HCT116 (cell line): ENCODE results near the gene EPS15. TPM values are rescaled to one million over a fixed set of nuclear protein-coding genes. Genes with fewer than 3 reads are reported as not detected.

Experiments
- ATAC-seq: fragments of 200-7000 bp; cut with Tn5 transposase; 2 replicates; pipeline ENCODE4 v1.9.1; 2020; ENCODE audit warnings: mild to moderate bottlenecking, moderate library complexity
- BruUV-seq: library from RNA; stranded (reverse); fragments of 400-500 nt; replicated peaks from 2 replicates; lab custom pipeline; 2021; lab: Mats Ljungman, UMichigan
- CTCF ChIA-PET: fragments of 300-600 bp; sonication (Branson Sonifier 250); formaldehyde crosslinking; loops from one replicate; lab custom pipeline; 2021; ENCODE audit warnings: antibody characterized with exemption; lab: Charles Lee
- POLR2A ChIA-PET: fragments of 300-600, 350-600 bp; sonication (Branson Sonifier 250); formaldehyde crosslinking; loops from one replicate; lab custom pipeline; 2021; ENCODE audit warnings: antibody characterized with exemption; lab: Charles Lee
- RAD21 ChIA-PET, 2 experiments: fragments of 300-600 bp; sonication (Branson Sonifier 250); formaldehyde crosslinking; loops; one replicate each; lab custom pipeline; 2023; ENCODE audit warnings: low total read pairs in 2 of 2; ENCODE audit not compliant: uncharacterized antibody in 2 of 2, unreplicated experiment in 2 of 2, low non-redundant PET in 1 of 2; lab: Charles Lee
- DNase-seq: peaks from one replicate; pipeline ENCODE4 v3.0.0-alpha.2; 2010; ENCODE audit warnings: low read depth, low spot score
- H2AFZ ChIP-seq: fragments of 200-600 bp; shearing (Covaris generic), sonication (generic); 2 replicates; pipeline ENCODE4 v1.6.1; 2017; ENCODE audit warnings: low read depth, mixed run types, mixed read lengths, antibody characterized with exemption, low read length; ENCODE audit not compliant: poor library complexity, severe bottlenecking
- H3K27ac ChIP-seq: 2 replicates; pipeline ENCODE4 v1.5.1; 2012; ENCODE audit warnings: low read depth, low read length
- H3K27me3 ChIP-seq: fragments of 200-600 bp; sonication (generic); 2 replicates; pipeline ENCODE4 v1.6.1; 2016; ENCODE audit warnings: mixed run types, low read length, mixed read lengths; ENCODE audit not compliant: insufficient read depth
- H3K36me3 ChIP-seq, 2 experiments: fragments of 200-500 bp in 1 of 2; fragments of 200-600 bp in 1 of 2; sonication (Bioruptor generic) in 1 of 2; sonication (generic) in 1 of 2; 2 replicates each; pipeline versions ENCODE4 v1.5.1 to v1.6.1; 2014 to 2016; ENCODE audit warnings: low read length in 2 of 2, inconsistent platforms in 1 of 2, mixed read lengths in 1 of 2, mixed run types in 1 of 2; ENCODE audit not compliant: insufficient read depth in 2 of 2, control insufficient read depth in 1 of 2
- H3K4me1 ChIP-seq, 2 experiments: fragments of 200-600 bp in 1 of 2; sonication (generic) in 1 of 2; 2 replicates each; pipeline versions ENCODE4 v1.5.1 to v1.6.1; 2012 to 2017; ENCODE audit warnings: low read length in 2 of 2, inconsistent platforms in 1 of 2, mild to moderate bottlenecking in 1 of 2, mixed read lengths in 1 of 2, mixed run types in 1 of 2, moderate library complexity in 1 of 2; ENCODE audit not compliant: insufficient read depth in 2 of 2, control insufficient read depth in 1 of 2
- H3K4me2 ChIP-seq: fragments of 200-600 bp; sonication (generic); 2 replicates; pipeline ENCODE4 v1.6.1; 2017; ENCODE audit warnings: mixed run types, low read length, mixed read lengths
- H3K4me3 ChIP-seq, 2 experiments: fragments of 200-600 bp in 1 of 2; sonication (generic) in 1 of 2; replicated peaks in 1 of 2; 2 replicates each; pipeline ENCODE4 v1.5.1; 2011 to 2016; ENCODE audit warnings: low read length in 2 of 2, control low read depth in 1 of 2, low read depth in 1 of 2, mild to moderate bottlenecking in 1 of 2, mixed read lengths in 1 of 2, mixed run types in 1 of 2
- H3K79me2 ChIP-seq: fragments of 200-600 bp; sonication (generic); 2 replicates; pipeline ENCODE4 v1.6.1; 2017; ENCODE audit warnings: mild to moderate bottlenecking, mixed run types, low read length, moderate library complexity, mixed read lengths; ENCODE audit not compliant: insufficient read depth
- H3K9ac ChIP-seq: fragments of 200-600 bp; sonication (generic); 2 replicates; pipeline ENCODE4 v1.6.1; 2016; ENCODE audit warnings: low read length, mixed read lengths
- H3K9me2 ChIP-seq: fragments of 200-600 bp; sonication (generic), shearing (Covaris generic); 2 replicates; pipeline ENCODE4 v1.6.1; 2017; ENCODE audit warnings: mixed run types, mild to moderate bottlenecking, moderate library complexity; ENCODE audit not compliant: insufficient read depth
- H3K9me3 ChIP-seq, 2 experiments: fragments of 200-500 bp in 1 of 2; fragments of 200-600 bp in 1 of 2; sonication (Bioruptor generic) in 1 of 2; sonication (generic) in 1 of 2; 2 replicates each; pipeline ENCODE4 v1.6.1; 2014 to 2017; ENCODE audit warnings: low read length in 2 of 2, mixed read lengths in 2 of 2, inconsistent platforms in 1 of 2, low read depth in 1 of 2, mild to moderate bottlenecking in 1 of 2, mixed run types in 1 of 2, moderate library complexity in 1 of 2; ENCODE audit not compliant: control insufficient read depth in 1 of 2, insufficient read depth in 1 of 2
- H4K20me1 ChIP-seq: fragments of 200-600 bp; sonication (generic), shearing (Covaris generic); 2 replicates; pipeline ENCODE4 v1.6.1; 2017; ENCODE audit warnings: mixed run types, mild to moderate bottlenecking, moderate library complexity; ENCODE audit not compliant: insufficient read depth
- CBX3 ChIP-seq: IDR thresholded peaks from 2 replicates; pipeline ENCODE4 v1.6.1; 2012; ENCODE audit warnings: low read depth
- EGR1 ChIP-seq: IDR thresholded peaks from 2 replicates; pipeline ENCODE4 v1.6.1; 2012; ENCODE audit warnings: low read depth
- EZH2phosphoT487 ChIP-seq: fragments of 200-600 bp; IDR thresholded peaks from 2 replicates; pipeline ENCODE4 v1.6.1; 2018; ENCODE audit warnings: antibody characterized with exemption, borderline replicate concordance
- FOSL1 ChIP-seq: IDR thresholded peaks from 2 replicates; pipeline ENCODE4 v1.6.1; 2012; ENCODE audit warnings: low read depth
- JUND ChIP-seq: IDR thresholded peaks from 2 replicates; pipeline ENCODE4 v1.6.1; 2012
- SP1 ChIP-seq: IDR thresholded peaks from 2 replicates; pipeline ENCODE4 v1.6.1; 2012; ENCODE audit warnings: low read depth
- TCF7L2 ChIP-seq: IDR thresholded peaks from 2 replicates; pipeline ENCODE4 v1.7.0; 2011; ENCODE audit warnings: borderline replicate concordance, inconsistent platforms; ENCODE audit not compliant: insufficient read depth, insufficient read length; ENCODE audit errors: extremely low read depth
- ZNF274 ChIP-seq: fragments of 200-500 bp; sonication (Bioruptor generic); IDR thresholded peaks from 2 replicates; pipeline ENCODE4 v1.6.1; 2014; ENCODE audit warnings: mild to moderate bottlenecking, low read depth, low read length, inconsistent platforms
- intact Hi-C: fragments of 100-400 bp; cut with micrococcal nuclease; formaldehyde crosslinking; loops from 2 replicates; pipeline ENCODE4 v1.10.0; 2022
- total RNA-seq: library from RNA; stranded (reverse); gene quantifications from one replicate; pipeline ENCODE4 v1.2.1, GENCODE V29; 2021; ENCODE audit not compliant: unreplicated experiment
- TF ChIP-seq, protein P1 (sequence below): IDR thresholded peaks from 2 replicates; pipeline ENCODE4 v1.6.1; 2011; ENCODE audit warnings: mild to moderate bottlenecking, low read length, moderate library complexity; ENCODE audit not compliant: insufficient replicate concordance; ENCODE audit errors: extremely low read depth
- TF ChIP-seq, protein P2 (sequence below): IDR thresholded peaks from 2 replicates; pipeline ENCODE4 v1.6.1; 2012; ENCODE audit warnings: low read depth
- TF ChIP-seq, protein P3 (sequence below), 3 experiments: fragments of 200-600 bp in 1 of 3; sonication (generic) in 1 of 3; IDR thresholded peaks in 2 of 3; conservative IDR thresholded peaks in 1 of 3; 2 replicates each; pipeline ENCODE4 v1.5.1; 2012 to 2017; ENCODE audit warnings: low read depth in 2 of 3, low read length in 2 of 3, antibody characterized with exemption in 1 of 3, borderline replicate concordance in 1 of 3, control low read depth in 1 of 3, mild to moderate bottlenecking in 1 of 3, mixed read lengths in 1 of 3, mixed run types in 1 of 3, moderate library complexity in 1 of 3; ENCODE audit not compliant: insufficient read depth in 1 of 3

Gene EPS15
- total RNA-seq, 1 experiment from 2014 or later, result 41.2 TPM

DNA sequence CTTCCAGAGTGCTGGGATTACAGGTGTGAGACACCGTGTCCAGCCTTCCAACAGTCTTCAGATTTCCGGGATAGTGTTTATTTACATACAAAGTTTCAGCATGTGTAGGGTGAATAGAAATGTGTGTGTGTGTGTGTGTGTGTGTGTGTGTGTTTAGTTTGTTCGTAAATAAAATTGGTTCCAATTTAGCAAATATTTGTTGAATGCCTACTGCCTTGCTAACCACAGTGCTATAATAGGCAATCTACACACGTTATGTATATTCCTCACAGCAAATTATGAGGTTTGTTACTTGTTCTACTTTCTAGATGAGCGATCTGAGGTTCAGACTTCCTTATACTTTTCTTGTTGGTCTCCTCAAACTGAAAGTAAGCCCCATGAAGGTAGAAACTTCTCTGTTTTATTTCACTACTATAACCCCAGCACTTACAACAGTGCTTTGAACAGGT is 32.8 kb upstream of the EPS15 start:
- intact Hi-C loops, result no loop called here
- ATAC-seq, result no peak
- ChIA-PET CTCF (no interaction called here), POLR2A (no interaction called here), RAD21 (no interaction called here)
- Histone ChIP-seq H3K27me3 (no peaks in the 10 kb centered on the region), H3K27ac (no peak overlapping the region), H3K4me3 (no peak overlapping the region), H3K79me2 (no peaks in the 10 kb centered on the region), H2AFZ (no peak overlapping the region), H3K4me2 (no peak overlapping the region), H3K9me2 (0 out of 2 replicates have a peak, but pooled peaks cover 2% of the 10 kb centered on the region), H3K4me1 (peaks cover 0 to 1% of the 10 kb centered on the region in 2 experiments; a peak in 1 of 4 replicates), H3K36me3 (no peaks in the 10 kb centered on the region), H3K9me3 (no peaks in the 10 kb centered on the region), H4K20me1 (no peaks in the 10 kb centered on the region), H3K9ac (no peak overlapping the region)
- no TSS peak for BruUV-seq
- TF ChIP-seq EGR1 (no peak), ZNF274 (no peak), SP1 (no peak), CBX3 (no peak), EZH2phosphoT487 (no peak), TCF7L2 (no peak), FOSL1 (no peak), JUND (no peak)
- TF ChIP-seq, protein P1, sequence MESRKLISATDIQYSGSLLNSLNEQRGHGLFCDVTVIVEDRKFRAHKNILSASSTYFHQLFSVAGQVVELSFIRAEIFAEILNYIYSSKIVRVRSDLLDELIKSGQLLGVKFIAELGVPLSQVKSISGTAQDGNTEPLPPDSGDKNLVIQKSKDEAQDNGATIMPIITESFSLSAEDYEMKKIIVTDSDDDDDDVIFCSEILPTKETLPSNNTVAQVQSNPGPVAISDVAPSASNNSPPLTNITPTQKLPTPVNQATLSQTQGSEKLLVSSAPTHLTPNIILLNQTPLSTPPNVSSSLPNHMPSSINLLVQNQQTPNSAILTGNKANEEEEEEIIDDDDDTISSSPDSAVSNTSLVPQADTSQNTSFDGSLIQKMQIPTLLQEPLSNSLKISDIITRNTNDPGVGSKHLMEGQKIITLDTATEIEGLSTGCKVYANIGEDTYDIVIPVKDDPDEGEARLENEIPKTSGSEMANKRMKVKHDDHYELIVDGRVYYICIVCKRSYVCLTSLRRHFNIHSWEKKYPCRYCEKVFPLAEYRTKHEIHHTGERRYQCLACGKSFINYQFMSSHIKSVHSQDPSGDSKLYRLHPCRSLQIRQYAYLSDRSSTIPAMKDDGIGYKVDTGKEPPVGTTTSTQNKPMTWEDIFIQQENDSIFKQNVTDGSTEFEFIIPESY, result no peak
- TF ChIP-seq, protein P2, sequence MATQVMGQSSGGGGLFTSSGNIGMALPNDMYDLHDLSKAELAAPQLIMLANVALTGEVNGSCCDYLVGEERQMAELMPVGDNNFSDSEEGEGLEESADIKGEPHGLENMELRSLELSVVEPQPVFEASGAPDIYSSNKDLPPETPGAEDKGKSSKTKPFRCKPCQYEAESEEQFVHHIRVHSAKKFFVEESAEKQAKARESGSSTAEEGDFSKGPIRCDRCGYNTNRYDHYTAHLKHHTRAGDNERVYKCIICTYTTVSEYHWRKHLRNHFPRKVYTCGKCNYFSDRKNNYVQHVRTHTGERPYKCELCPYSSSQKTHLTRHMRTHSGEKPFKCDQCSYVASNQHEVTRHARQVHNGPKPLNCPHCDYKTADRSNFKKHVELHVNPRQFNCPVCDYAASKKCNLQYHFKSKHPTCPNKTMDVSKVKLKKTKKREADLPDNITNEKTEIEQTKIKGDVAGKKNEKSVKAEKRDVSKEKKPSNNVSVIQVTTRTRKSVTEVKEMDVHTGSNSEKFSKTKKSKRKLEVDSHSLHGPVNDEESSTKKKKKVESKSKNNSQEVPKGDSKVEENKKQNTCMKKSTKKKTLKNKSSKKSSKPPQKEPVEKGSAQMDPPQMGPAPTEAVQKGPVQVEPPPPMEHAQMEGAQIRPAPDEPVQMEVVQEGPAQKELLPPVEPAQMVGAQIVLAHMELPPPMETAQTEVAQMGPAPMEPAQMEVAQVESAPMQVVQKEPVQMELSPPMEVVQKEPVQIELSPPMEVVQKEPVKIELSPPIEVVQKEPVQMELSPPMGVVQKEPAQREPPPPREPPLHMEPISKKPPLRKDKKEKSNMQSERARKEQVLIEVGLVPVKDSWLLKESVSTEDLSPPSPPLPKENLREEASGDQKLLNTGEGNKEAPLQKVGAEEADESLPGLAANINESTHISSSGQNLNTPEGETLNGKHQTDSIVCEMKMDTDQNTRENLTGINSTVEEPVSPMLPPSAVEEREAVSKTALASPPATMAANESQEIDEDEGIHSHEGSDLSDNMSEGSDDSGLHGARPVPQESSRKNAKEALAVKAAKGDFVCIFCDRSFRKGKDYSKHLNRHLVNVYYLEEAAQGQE, result no peak
- TF ChIP-seq, protein P3, sequence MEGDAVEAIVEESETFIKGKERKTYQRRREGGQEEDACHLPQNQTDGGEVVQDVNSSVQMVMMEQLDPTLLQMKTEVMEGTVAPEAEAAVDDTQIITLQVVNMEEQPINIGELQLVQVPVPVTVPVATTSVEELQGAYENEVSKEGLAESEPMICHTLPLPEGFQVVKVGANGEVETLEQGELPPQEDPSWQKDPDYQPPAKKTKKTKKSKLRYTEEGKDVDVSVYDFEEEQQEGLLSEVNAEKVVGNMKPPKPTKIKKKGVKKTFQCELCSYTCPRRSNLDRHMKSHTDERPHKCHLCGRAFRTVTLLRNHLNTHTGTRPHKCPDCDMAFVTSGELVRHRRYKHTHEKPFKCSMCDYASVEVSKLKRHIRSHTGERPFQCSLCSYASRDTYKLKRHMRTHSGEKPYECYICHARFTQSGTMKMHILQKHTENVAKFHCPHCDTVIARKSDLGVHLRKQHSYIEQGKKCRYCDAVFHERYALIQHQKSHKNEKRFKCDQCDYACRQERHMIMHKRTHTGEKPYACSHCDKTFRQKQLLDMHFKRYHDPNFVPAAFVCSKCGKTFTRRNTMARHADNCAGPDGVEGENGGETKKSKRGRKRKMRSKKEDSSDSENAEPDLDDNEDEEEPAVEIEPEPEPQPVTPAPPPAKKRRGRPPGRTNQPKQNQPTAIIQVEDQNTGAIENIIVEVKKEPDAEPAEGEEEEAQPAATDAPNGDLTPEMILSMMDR (IDR thresholded peaks at IDR 0.05 in 2 of 3, conservative IDR thresholded peaks at IDR 0.05 in 1 of 3; ENCODE audit: borderline replicate concordance in 1 of 3, insufficient read depth in 1 of 3, low read depth in 2 of 3, low read length in 2 of 3), result no peak
- DNase-seq, result no peak
